Measurements from ENCODE around the gene PTGFR.

- TF ChIP-seq YY1 (IDR thresholded peaks at IDR 0.05; ENCODE audit: insufficient read depth, insufficient read length) (no peak), ZNF274 (IDR thresholded peaks at IDR 0.05; ENCODE audit: low read depth, low read length) (no peak), SUZ12 (IDR thresholded peaks at IDR 0.05; ENCODE audit: extremely low read depth, insufficient read depth, insufficient read length) (no peak)
Observed at GRCh38 chr1:78526496-78526895, 35.7 kb downstream of the PTGFR start.
